Measurements from ENCODE around the gene SURF6. TPM values are rescaled to one million over a fixed set of nuclear protein-coding genes. Genes with fewer than 3 reads are reported as not detected.

The SURF6 gene
- total RNA-seq (10 to 100 TPM; 11.7 to 19.9 TPM), polyA plus RNA-seq (ENCODE audit: insufficient read length in 2 of 2) (10 to 100 TPM; 31.2 to 36.2 TPM)
- long read RNA-seq, donor 1, full-length matches to known transcripts = 19 of 19 reads
- long read RNA-seq, donor 1, partial matches to known transcripts = 0 of 19 reads
- long read RNA-seq, donor 1, other reads (novel, unspliced or antisense) = 0 of 19 reads
- long read RNA-seq, donor 2, full-length matches to known transcripts = 5 of 5 reads
- long read RNA-seq, donor 2, partial matches to known transcripts = 0 of 5 reads
- long read RNA-seq, donor 2, other reads (novel, unspliced or antisense) = 0 of 5 reads
- long read RNA-seq, donor 3, full-length matches to known transcripts = 5 of 5 reads
- long read RNA-seq, donor 3, partial matches to known transcripts = 0 of 5 reads
- long read RNA-seq, donor 3, other reads (novel, unspliced or antisense) = 0 of 5 reads
- long read RNA-seq, donor 4, full-length matches to known transcripts = 13 of 13 reads
- long read RNA-seq, donor 4, partial matches to known transcripts = 0 of 13 reads
- long read RNA-seq, donor 4, other reads (novel, unspliced or antisense) = 0 of 13 reads

GRCh38 chr9:133335924-133336811 lies at the start of gene SURF6:
TSS of gene SURF6 (minus strand) at chr9:133336188. CDS start at chr9:133336132, 56 bp downstream.
- peak within 1 kb of the TSS; percentile 76 for H3K27ac ChIP-seq (ENCODE audit: low read depth, low read length)
- no peaks in the 10 kb centered on the region for H3K27me3 ChIP-seq (ENCODE audit: control insufficient read depth, insufficient read depth, low read length)
- WGBS (ENCODE audit: insufficient coverage) = under 1% methylated on average over 65 of the region's 70 CpGs
- DNase-seq (ENCODE audit: low read depth in 4 of 6, low spot score in 6 of 6) = peak; percentile 79 to 97 (median 89)
- peaks cover 26% of the 10 kb centered on the region for H3K4me1 ChIP-seq (ENCODE audit: control insufficient read depth, insufficient read depth, low read length)
- H3K9me3 ChIP-seq (ENCODE audit: control insufficient read depth, insufficient read depth, low read length) = no peaks in the 10 kb centered on the region
- H3K36me3 ChIP-seq (ENCODE audit: control insufficient read depth, insufficient read depth, low read length) = peaks cover 58% of the 10 kb centered on the region
- H3K4me3 ChIP-seq (ENCODE audit: low read depth, low read length) = peak within 1 kb of the TSS; percentile 96

- Histone ChIP-seq H3K36me3 (ENCODE audit: control insufficient read depth, insufficient read depth, low read length) (peaks cover 19% of the 10 kb centered on the region), H3K9me3 (ENCODE audit: control insufficient read depth, insufficient read depth, low read length) (no peaks in the 10 kb centered on the region), H3K27ac (ENCODE audit: low read depth, low read length) (no peak overlapping the region), H3K27me3 (ENCODE audit: control insufficient read depth, insufficient read depth, low read length) (no peaks in the 10 kb centered on the region), H3K4me3 (ENCODE audit: low read depth, low read length) (no peak overlapping the region), H3K4me1 (ENCODE audit: control insufficient read depth, insufficient read depth, low read length) (no peaks in the 10 kb centered on the region)
- 89% methylated on average over 14 of the region's 14 CpGs for WGBS (ENCODE audit: insufficient coverage)
- DNase-seq (ENCODE audit: low read depth in 4 of 6, low spot score in 6 of 6) = no peak
Measured at GRCh38 chr9:133385452-133385851, 49.5 kb upstream of the SURF6 start.

GRCh38 chr9:133384736-133385321 lies 48.8 kb upstream of the SURF6 start:
- Histone ChIP-seq H3K27me3 (ENCODE audit: control insufficient read depth, insufficient read depth, low read length) (no peaks in the 10 kb centered on the region), H3K4me1 (ENCODE audit: control insufficient read depth, insufficient read depth, low read length) (no peaks in the 10 kb centered on the region), H3K9me3 (ENCODE audit: control insufficient read depth, insufficient read depth, low read length) (no peaks in the 10 kb centered on the region), H3K27ac (ENCODE audit: low read depth, low read length) (no peak overlapping the region), H3K36me3 (ENCODE audit: control insufficient read depth, insufficient read depth, low read length) (peaks cover 19% of the 10 kb centered on the region), H3K4me3 (ENCODE audit: low read depth, low read length) (no peak overlapping the region)
- 90% methylated on average over 17 of the region's 17 CpGs for WGBS (ENCODE audit: insufficient coverage)
- no peak for DNase-seq (ENCODE audit: low read depth in 4 of 6, low spot score in 6 of 6)

- Histone ChIP-seq H3K4me3 (ENCODE audit: low read depth, low read length) (no peak overlapping the region), H3K27ac (ENCODE audit: low read depth, low read length) (no peak overlapping the region), H3K36me3 (ENCODE audit: control insufficient read depth, insufficient read depth, low read length) (peaks cover 19% of the 10 kb centered on the region), H3K27me3 (ENCODE audit: control insufficient read depth, insufficient read depth, low read length) (no peaks in the 10 kb centered on the region), H3K9me3 (ENCODE audit: control insufficient read depth, insufficient read depth, low read length) (no peaks in the 10 kb centered on the region), H3K4me1 (ENCODE audit: control insufficient read depth, insufficient read depth, low read length) (no peaks in the 10 kb centered on the region)
- WGBS (ENCODE audit: insufficient coverage) = 95% methylated on average over 3 of the region's 3 CpGs
- no peak for DNase-seq (ENCODE audit: low read depth in 4 of 6, low spot score in 6 of 6)
Measured at GRCh38 chr9:133383438-133383837, 47.5 kb upstream of the SURF6 start.

- WGBS (ENCODE audit: insufficient coverage) = 94% methylated on average over 4 of the region's 4 CpGs
- H3K4me3 ChIP-seq (ENCODE audit: low read depth, low read length) = no peak overlapping the region
- peaks cover 19% of the 10 kb centered on the region for H3K36me3 ChIP-seq (ENCODE audit: control insufficient read depth, insufficient read depth, low read length)
- no peak overlapping the region for H3K27ac ChIP-seq (ENCODE audit: low read depth, low read length)
- no peaks in the 10 kb centered on the region for H3K9me3 ChIP-seq (ENCODE audit: control insufficient read depth, insufficient read depth, low read length)
- H3K27me3 ChIP-seq (ENCODE audit: control insufficient read depth, insufficient read depth, low read length) = no peaks in the 10 kb centered on the region
- no peaks in the 10 kb centered on the region for H3K4me1 ChIP-seq (ENCODE audit: control insufficient read depth, insufficient read depth, low read length)
- no peak for DNase-seq (ENCODE audit: low read depth in 4 of 6, low spot score in 6 of 6)
Measured at GRCh38 chr9:133382507-133383141, 46.6 kb upstream of the SURF6 start.

GRCh38 chr9:133380734-133381133 lies 44.7 kb upstream of the SURF6 start:
- Histone ChIP-seq H3K27me3 (ENCODE audit: control insufficient read depth, insufficient read depth, low read length) (no peaks in the 10 kb centered on the region), H3K4me3 (ENCODE audit: low read depth, low read length) (no peak overlapping the region), H3K27ac (ENCODE audit: low read depth, low read length) (no peak overlapping the region), H3K9me3 (ENCODE audit: control insufficient read depth, insufficient read depth, low read length) (no peaks in the 10 kb centered on the region), H3K36me3 (ENCODE audit: control insufficient read depth, insufficient read depth, low read length) (peaks cover 9% of the 10 kb centered on the region), H3K4me1 (ENCODE audit: control insufficient read depth, insufficient read depth, low read length) (peaks cover 10% of the 10 kb centered on the region)
- WGBS (ENCODE audit: insufficient coverage) = 80% methylated on average over 1 of the region's 4 CpGs
- no peak for DNase-seq (ENCODE audit: low read depth in 4 of 6, low spot score in 6 of 6)

GRCh38 chr9:133379153-133380086 lies 43.4 kb upstream of the SURF6 start:
- Histone ChIP-seq H3K27ac (ENCODE audit: low read depth, low read length) (no peak overlapping the region), H3K27me3 (ENCODE audit: control insufficient read depth, insufficient read depth, low read length) (no peaks in the 10 kb centered on the region), H3K9me3 (ENCODE audit: control insufficient read depth, insufficient read depth, low read length) (no peaks in the 10 kb centered on the region), H3K4me3 (ENCODE audit: low read depth, low read length) (no peak overlapping the region), H3K36me3 (ENCODE audit: control insufficient read depth, insufficient read depth, low read length) (no peaks in the 10 kb centered on the region), H3K4me1 (ENCODE audit: control insufficient read depth, insufficient read depth, low read length) (peaks cover 13% of the 10 kb centered on the region)
- DNase-seq (ENCODE audit: low read depth in 4 of 6, low spot score in 6 of 6) = no peak
- 83% methylated on average over 9 of the region's 14 CpGs for WGBS (ENCODE audit: insufficient coverage)

GRCh38 chr9:133378408-133378962 lies 42.5 kb upstream of the SURF6 start:
- H3K4me1 ChIP-seq (ENCODE audit: control insufficient read depth, insufficient read depth, low read length) = peaks cover 20% of the 10 kb centered on the region
- H3K36me3 ChIP-seq (ENCODE audit: control insufficient read depth, insufficient read depth, low read length) = peaks cover 2% of the 10 kb centered on the region
- no peaks in the 10 kb centered on the region for H3K9me3 ChIP-seq (ENCODE audit: control insufficient read depth, insufficient read depth, low read length)
- H3K27me3 ChIP-seq (ENCODE audit: control insufficient read depth, insufficient read depth, low read length) = no peaks in the 10 kb centered on the region
- no peak for DNase-seq (ENCODE audit: low read depth in 4 of 6, low spot score in 6 of 6)
- no peak overlapping the region for H3K4me3 ChIP-seq (ENCODE audit: low read depth, low read length)
- H3K27ac ChIP-seq (ENCODE audit: low read depth, low read length) = no peak overlapping the region
- WGBS (ENCODE audit: insufficient coverage) = 89% methylated on average over 1 of the region's 1 CpG
